ENCODE data around the gene ITM2A.

The ITM2A gene

DNA sequence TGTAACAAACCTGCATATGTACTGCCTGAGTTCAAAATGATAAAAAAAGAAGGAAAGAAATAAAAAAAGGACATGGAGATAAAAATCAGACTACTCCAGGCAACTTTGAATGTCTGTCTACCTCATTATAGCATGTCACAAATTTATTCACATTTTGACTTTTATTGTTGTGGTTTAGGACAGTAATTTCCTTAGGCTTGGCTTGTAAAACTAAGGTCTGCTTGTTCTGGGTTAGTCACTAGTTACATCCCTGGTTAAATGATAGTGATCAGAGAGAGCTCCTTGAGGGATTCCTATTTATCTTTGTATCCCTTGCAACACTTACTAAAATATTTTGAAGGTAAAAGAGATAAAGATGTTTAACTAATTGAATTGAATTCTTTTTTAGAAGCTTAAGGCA, 42.5 kb upstream of the ITM2A start:
- ChIA-PET POLR2A (no interaction called here), CTCF (interaction anchor here (1.2 kb wide), 1 partner anchor 9 kb away, joined by 3 read pairs; no protein-coding TSS in a partner anchor)
- Histone ChIP-seq H3K4me3 (ENCODE audit: low read depth, low read length) (no peak overlapping the region), H3K9me3 (ENCODE audit: control insufficient read depth, insufficient read depth, low read depth, low read length) (no peaks in the 10 kb centered on the region), H3K4me1 (ENCODE audit: control insufficient read depth, insufficient read depth, low read length) (no peaks in the 10 kb centered on the region), H3K27ac (ENCODE audit: extremely low read depth, low read depth, low read length) (no peak overlapping the region), H3K36me3 (ENCODE audit: control insufficient read depth in 2 of 2, insufficient read depth in 1 of 2, low read length in 2 of 2) (no peaks in the 10 kb centered on the region)
- TF ChIP-seq ZNF837 (tag by site-specific recombination; IDR thresholded peaks at IDR 0.05) (no peak), ZBTB8A (tag by site-specific recombination; IDR thresholded peaks at IDR 0.05) (no peak), ZNF2 (tag by site-specific recombination; IDR thresholded peaks at IDR 0.05) (no peak), PATZ1 (tag by site-specific recombination; IDR thresholded peaks at IDR 0.05) (no peak), ZNF654 (tag by site-specific recombination; IDR thresholded peaks at IDR 0.05; ENCODE audit: low read depth) (no peak), RBAK (tag by site-specific recombination; IDR thresholded peaks at IDR 0.05) (no peak), ZSCAN16 (tag by site-specific recombination; IDR thresholded peaks at IDR 0.05) (no peak), ZNF521 (tag by site-specific recombination; IDR thresholded peaks at IDR 0.05) (no peak), ZNF777 (tag by site-specific recombination; IDR thresholded peaks at IDR 0.05; ENCODE audit: borderline replicate concordance) (no peak), ZSCAN5A (tag by site-specific recombination; IDR thresholded peaks at IDR 0.05) (no peak), ZNF626 (tag by site-specific recombination; IDR thresholded peaks at IDR 0.05) (no peak), ZSCAN30 (tag by site-specific recombination; IDR thresholded peaks at IDR 0.05) (no peak), HOXC10 (CRISPR knock-in tag; IDR thresholded peaks at IDR 0.05) (no peak)
- TF ChIP-seq, protein P1, sequence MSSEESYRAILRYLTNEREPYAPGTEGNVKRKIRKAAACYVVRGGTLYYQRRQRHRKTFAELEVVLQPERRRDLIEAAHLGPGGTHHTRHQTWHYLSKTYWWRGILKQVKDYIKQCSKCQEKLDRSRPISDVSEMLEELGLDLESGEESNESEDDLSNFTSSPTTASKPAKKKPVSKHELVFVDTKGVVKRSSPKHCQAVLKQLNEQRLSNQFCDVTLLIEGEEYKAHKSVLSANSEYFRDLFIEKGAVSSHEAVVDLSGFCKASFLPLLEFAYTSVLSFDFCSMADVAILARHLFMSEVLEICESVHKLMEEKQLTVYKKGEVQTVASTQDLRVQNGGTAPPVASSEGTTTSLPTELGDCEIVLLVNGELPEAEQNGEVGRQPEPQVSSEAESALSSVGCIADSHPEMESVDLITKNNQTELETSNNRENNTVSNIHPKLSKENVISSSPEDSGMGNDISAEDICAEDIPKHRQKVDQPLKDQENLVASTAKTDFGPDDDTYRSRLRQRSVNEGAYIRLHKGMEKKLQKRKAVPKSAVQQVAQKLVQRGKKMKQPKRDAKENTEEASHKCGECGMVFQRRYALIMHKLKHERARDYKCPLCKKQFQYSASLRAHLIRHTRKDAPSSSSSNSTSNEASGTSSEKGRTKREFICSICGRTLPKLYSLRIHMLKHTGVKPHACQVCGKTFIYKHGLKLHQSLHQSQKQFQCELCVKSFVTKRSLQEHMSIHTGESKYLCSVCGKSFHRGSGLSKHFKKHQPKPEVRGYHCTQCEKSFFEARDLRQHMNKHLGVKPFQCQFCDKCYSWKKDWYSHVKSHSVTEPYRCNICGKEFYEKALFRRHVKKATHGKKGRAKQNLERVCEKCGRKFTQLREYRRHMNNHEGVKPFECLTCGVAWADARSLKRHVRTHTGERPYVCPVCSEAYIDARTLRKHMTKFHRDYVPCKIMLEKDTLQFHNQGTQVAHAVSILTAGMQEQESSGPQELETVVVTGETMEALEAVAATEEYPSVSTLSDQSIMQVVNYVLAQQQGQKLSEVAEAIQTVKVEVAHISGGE (tag by site-specific recombination; conservative IDR thresholded peaks at IDR 0.05; ENCODE audit: low read depth), result no peak
- TF ChIP-seq, protein P2, sequence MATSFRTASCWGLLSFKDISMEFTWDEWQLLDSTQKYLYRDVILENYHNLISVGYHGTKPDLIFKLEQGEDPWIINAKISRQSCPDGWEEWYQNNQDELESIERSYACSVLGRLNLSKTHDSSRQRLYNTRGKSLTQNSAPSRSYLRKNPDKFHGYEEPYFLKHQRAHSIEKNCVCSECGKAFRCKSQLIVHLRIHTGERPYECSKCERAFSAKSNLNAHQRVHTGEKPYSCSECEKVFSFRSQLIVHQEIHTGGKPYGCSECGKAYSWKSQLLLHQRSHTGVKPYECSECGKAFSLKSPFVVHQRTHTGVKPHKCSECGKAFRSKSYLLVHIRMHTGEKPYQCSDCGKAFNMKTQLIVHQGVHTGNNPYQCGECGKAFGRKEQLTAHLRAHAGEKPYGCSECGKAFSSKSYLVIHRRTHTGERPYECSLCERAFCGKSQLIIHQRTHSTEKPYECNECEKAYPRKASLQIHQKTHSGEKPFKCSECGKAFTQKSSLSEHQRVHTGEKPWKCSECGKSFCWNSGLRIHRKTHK (tag by site-specific recombination; IDR thresholded peaks at IDR 0.05), result no peak
- TF ChIP-seq, protein P3, sequence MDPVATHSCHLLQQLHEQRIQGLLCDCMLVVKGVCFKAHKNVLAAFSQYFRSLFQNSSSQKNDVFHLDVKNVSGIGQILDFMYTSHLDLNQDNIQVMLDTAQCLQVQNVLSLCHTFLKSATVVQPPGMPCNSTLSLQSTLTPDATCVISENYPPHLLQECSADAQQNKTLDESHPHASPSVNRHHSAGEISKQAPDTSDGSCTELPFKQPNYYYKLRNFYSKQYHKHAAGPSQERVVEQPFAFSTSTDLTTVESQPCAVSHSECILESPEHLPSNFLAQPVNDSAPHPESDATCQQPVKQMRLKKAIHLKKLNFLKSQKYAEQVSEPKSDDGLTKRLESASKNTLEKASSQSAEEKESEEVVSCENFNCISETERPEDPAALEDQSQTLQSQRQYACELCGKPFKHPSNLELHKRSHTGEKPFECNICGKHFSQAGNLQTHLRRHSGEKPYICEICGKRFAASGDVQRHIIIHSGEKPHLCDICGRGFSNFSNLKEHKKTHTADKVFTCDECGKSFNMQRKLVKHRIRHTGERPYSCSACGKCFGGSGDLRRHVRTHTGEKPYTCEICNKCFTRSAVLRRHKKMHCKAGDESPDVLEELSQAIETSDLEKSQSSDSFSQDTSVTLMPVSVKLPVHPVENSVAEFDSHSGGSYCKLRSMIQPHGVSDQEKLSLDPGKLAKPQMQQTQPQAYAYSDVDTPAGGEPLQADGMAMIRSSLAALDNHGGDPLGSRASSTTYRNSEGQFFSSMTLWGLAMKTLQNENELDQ (tag by site-specific recombination; IDR thresholded peaks at IDR 0.05; ENCODE audit: low read depth), result no peak
